ENCODE measurements around the gene KCNAB1.

DNA sequence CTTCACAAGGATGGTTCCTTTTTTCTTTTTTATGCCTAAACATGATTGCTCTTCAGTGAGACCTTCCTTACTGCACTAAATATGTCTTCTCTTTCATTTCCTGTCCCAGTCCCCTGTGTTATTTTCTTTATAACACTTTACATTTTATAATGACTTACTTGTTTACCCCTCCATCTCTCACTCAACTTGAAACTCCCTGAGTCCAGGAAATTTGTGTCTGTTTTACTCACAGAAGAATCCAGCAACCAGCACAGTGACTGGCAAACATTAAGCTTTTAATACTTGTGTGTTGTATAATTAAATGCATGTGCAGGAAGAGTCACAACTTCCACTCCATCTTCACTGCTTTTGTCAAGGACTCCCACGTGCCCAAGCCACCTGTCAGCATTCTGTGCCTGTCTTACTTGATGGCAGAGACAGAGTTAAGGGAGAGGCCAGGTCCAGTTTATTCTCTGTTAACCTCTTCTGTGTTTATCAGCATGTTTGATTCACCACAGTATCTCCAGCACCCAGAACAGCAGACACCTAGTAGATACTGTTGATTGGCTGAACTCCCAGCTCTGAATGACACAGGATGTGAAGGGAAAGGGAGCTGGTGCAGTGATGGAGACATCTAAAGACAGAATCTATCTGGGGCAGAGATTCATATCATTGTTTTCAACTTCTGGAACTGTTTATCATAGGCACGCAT lies 391.8 kb downstream of the KCNAB1 start:
- TF ChIP-seq, protein P1, sequence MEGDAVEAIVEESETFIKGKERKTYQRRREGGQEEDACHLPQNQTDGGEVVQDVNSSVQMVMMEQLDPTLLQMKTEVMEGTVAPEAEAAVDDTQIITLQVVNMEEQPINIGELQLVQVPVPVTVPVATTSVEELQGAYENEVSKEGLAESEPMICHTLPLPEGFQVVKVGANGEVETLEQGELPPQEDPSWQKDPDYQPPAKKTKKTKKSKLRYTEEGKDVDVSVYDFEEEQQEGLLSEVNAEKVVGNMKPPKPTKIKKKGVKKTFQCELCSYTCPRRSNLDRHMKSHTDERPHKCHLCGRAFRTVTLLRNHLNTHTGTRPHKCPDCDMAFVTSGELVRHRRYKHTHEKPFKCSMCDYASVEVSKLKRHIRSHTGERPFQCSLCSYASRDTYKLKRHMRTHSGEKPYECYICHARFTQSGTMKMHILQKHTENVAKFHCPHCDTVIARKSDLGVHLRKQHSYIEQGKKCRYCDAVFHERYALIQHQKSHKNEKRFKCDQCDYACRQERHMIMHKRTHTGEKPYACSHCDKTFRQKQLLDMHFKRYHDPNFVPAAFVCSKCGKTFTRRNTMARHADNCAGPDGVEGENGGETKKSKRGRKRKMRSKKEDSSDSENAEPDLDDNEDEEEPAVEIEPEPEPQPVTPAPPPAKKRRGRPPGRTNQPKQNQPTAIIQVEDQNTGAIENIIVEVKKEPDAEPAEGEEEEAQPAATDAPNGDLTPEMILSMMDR (IDR thresholded peaks at IDR 0.05) = no peak
- TF ChIP-seq EZH2 (IDR thresholded peaks at IDR 0.05; ENCODE audit: borderline replicate concordance, insufficient read depth, low read depth, low read length, poor library complexity, severe bottlenecking) = no peak

Data from B cell (primary cell).